Measurements from ENCODE around the gene PHEX.

DNA sequence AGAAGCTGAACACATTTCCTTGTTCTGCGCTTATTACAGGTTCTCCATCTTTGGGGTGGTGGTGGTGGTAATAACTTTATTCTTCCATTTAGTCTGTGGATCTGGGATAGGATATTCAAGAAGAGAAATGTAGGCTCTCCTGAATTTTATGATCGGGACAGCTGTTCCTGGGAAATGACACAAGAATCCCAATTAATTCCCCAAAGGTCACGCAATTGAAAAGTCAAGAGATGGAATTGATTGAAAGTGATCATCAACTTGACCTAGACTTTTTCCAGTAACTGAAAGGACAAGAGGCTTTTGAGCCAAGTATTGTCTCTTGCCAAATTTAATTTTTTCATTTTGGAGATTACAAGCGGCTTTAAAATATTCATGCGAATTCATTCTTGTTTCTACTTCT is 141.8 kb downstream of the PHEX start:
- TF ChIP-seq CTCF (IDR thresholded peaks at IDR 0.05; ENCODE audit: insufficient read depth, low read length): no peak
- no peak for TF ChIP-seq SPI1 (IDR thresholded peaks at IDR 0.05; ENCODE audit: borderline replicate concordance, low read depth)
